Prostate gland (tissue), 2 donors: ENCODE data around the gene MYH8.

ENCODE experiments used
- CTCF ChIP-seq, 4 experiments: fragments of 200-600 bp in 2 of 4; fragments of 450-650 bp in 2 of 4; sonication (generic) in 2 of 4; IDR thresholded peaks; 1 replicate in 3 of 4; 2 replicates in 1 of 4; pipeline ENCODE4 v1.5.1; 2016 to 2019; ENCODE audit warnings: antibody characterized with exemption in 4 of 4, mild to moderate bottlenecking in 2 of 4, moderate library complexity in 2 of 4
- POLR2A ChIP-seq: fragments of 450-650 bp; IDR thresholded peaks from one replicate; pipeline ENCODE4 v1.6.1; 2016; ENCODE audit warnings: antibody characterized with exemption, mild to moderate bottlenecking
- POLR2AphosphoS5 ChIP-seq: sonication (generic); formaldehyde crosslinking; IDR thresholded peaks from one replicate; pipeline ENCODE4 v1.6.1; 2017; ENCODE audit warnings: antibody characterized with exemption

- no peak for TF ChIP-seq CTCF (IDR thresholded peaks at IDR 0.05)
- TF ChIP-seq POLR2AphosphoS5, result no peak
- TF ChIP-seq POLR2A, result no peak
Measured at GRCh38 chr17:10435096-10435495, 13.3 kb upstream of the MYH8 start.
